Mucosa of descending colon (tissue), 3 donors: ENCODE data around the gene RESP18. TPM values are rescaled to one million over a fixed set of nuclear protein-coding genes. Genes with fewer than 3 reads are reported as not detected.

ENCODE experiments used
- ATAC-seq: fragments of 200-7000 bp; cut with Tn5 transposase; one replicate; pipeline ENCODE4 v1.9.1; 2020; ENCODE audit warnings: mild to moderate bottlenecking, moderate library complexity
- DNase-seq, 3 donors: peaks; one replicate each; pipeline ENCODE4 v3.0.0-alpha.2; 2020
- H3K36me3 ChIP-seq: fragments of 200-600 bp; one replicate; pipeline ENCODE4 v1.8.0; 2021; ENCODE audit warnings: low read depth, mild to moderate bottlenecking
- H3K4me1 ChIP-seq: fragments of 200-600 bp; one replicate; pipeline ENCODE4 v1.8.0; 2021; ENCODE audit warnings: low read depth, mild to moderate bottlenecking
- H3K4me3 ChIP-seq: fragments of 200-600 bp; one replicate; pipeline ENCODE4 v1.8.0; 2021; ENCODE audit warnings: mild to moderate bottlenecking
- H3K9me3 ChIP-seq: fragments of 200-600 bp; one replicate; pipeline ENCODE4 v1.8.0; 2021; ENCODE audit warnings: mild to moderate bottlenecking
- CTCF ChIP-seq: fragments of 200-600 bp; IDR thresholded peaks from one replicate; pipeline ENCODE4 v1.8.0; 2022; ENCODE audit warnings: antibody characterized with exemption, mild to moderate bottlenecking
- intact Hi-C, 2 donors: fragments of 100-400 bp; cut with DNase I in 1 of 2; cut with micrococcal nuclease in 1 of 2; formaldehyde crosslinking; loops; one replicate each; pipeline versions ENCODE4 v1.11.0 to v1.11.1; 2022; cut with DNase I, micrococcal nuclease
- total RNA-seq, 3 donors: library from RNA; stranded (reverse); fragmentation: NEBNext Ultra II Directional in 2 of 3; extraction: Animal tissue kit (Norgen Biotek cat#: 25700) in 2 of 3; gene quantifications; one replicate each; pipeline versions ENCODE4 v1.2.1 to v1.2.4, GENCODE V29; 2021 to 2023
- donor health status: DM: no; HTN: no; CAD: no; lungs with moderate emphysema.
- donor health status: DM: no; HTN: no; CAD: no.
- donor health status: DM: no; HTN: yes; CAD: no.

RESP18 gene
- total RNA-seq, 3 donors from 2014 or later: not detected

- H3K9me3 ChIP-seq: no peaks in the 10 kb centered on the region
- ATAC-seq: no peak
- intact Hi-C loops: no loop called here
Observed at GRCh38 chr2:219354582-219354981, 22.0 kb upstream of the RESP18 start.

GRCh38 chr2:219353129-219353528 lies 20.6 kb upstream of the RESP18 start:
- TF ChIP-seq CTCF: no peak
- intact Hi-C loops: no loop called here
- Histone ChIP-seq H3K9me3 (no peaks in the 10 kb centered on the region), H3K36me3 (no peaks in the 10 kb centered on the region), H3K4me1 (peaks cover under 1% of the 10 kb centered on the region), H3K4me3 (no peak overlapping the region)
- DNase-seq: no peak
- no peak for ATAC-seq

More at GRCh38 chr2:219354582-219354981, 22.0 kb upstream of the RESP18 start:
- Histone ChIP-seq H3K36me3 (no peaks in the 10 kb centered on the region), H3K4me1 (peaks cover 4% of the 10 kb centered on the region), H3K4me3 (no peak overlapping the region)
- no peak for TF ChIP-seq CTCF
- DNase-seq: no peak

- TF ChIP-seq CTCF: peak; percentile 45
- intact Hi-C loops: no loop called here
- Histone ChIP-seq H3K4me1 (no peaks in the 10 kb centered on the region), H3K36me3 (no peaks in the 10 kb centered on the region), H3K9me3 (no peaks in the 10 kb centered on the region), H3K4me3 (no peak overlapping the region)
- ATAC-seq (peak; percentile 84), DNase-seq (peak in 2 of 3 donors; percentile 47 to 78)
Observed at GRCh38 chr2:219352448-219353023, 20.0 kb upstream of the RESP18 start.

GRCh38 chr2:219350710-219351221 lies 18.2 kb upstream of the RESP18 start:
- no peak overlapping the region for H3K4me3 ChIP-seq
- ATAC-seq (no peak), DNase-seq (no peak)
- intact Hi-C loops: no loop called here
- TF ChIP-seq CTCF: no peak
- no peaks in the 10 kb centered on the region for H3K36me3 ChIP-seq
- H3K4me1 ChIP-seq: no peaks in the 10 kb centered on the region
- H3K9me3 ChIP-seq: no peaks in the 10 kb centered on the region

GRCh38 chr2:219350215-219350614 lies 17.7 kb upstream of the RESP18 start:
- intact Hi-C loops: no loop called here
- ATAC-seq (no peak), DNase-seq (no peak)
- H3K4me1 ChIP-seq: no peaks in the 10 kb centered on the region
- TF ChIP-seq CTCF: no peak
- no peaks in the 10 kb centered on the region for H3K36me3 ChIP-seq
- no peak overlapping the region for H3K4me3 ChIP-seq
- no peaks in the 10 kb centered on the region for H3K9me3 ChIP-seq
